ENCODE results near the gene CDHR2. TPM values are rescaled to one million over a fixed set of nuclear protein-coding genes. Genes with fewer than 3 reads are reported as not detected.

Gene CDHR2
- total and polyA plus RNA-seq, 2 of the 13 experiments (the other 11 are each of a cell fraction or from before 2014, with no cell fraction given), result 17.9 to 20.9 TPM

GRCh38 chr5:176595386-176595943 is 46.3 kb downstream of the CDHR2 start:
- no peaks in the 10 kb centered on the region; the same call in 1 of the 2 replicates for H3K9me3 ChIP-seq (ENCODE audit: low read length)
- H3K27ac ChIP-seq (ENCODE audit: extremely low read length, insufficient read depth, low read length), result no peak overlapping the region
- H3K79me2 ChIP-seq (ENCODE audit: insufficient read depth, low read length), result no peaks in the 10 kb centered on the region
- no peak overlapping the region for H3K4me3 ChIP-seq (replicated peaks in 1 of 3; ENCODE audit: insufficient read depth in 1 of 3, low read depth in 2 of 3, low read length in 3 of 3)
- no peaks in the 10 kb centered on the region for H3K4me1 ChIP-seq (ENCODE audit: insufficient read depth, low read length)
- no peak overlapping the region for H2AFZ ChIP-seq (ENCODE audit: low read length)
- no peak for FAIRE-seq
- H3K36me3 ChIP-seq (replicated peaks in 1 of 2; ENCODE audit: control insufficient read depth in 1 of 2, insufficient read depth in 2 of 2, low read length in 2 of 2), result peaks cover 0 to 12% of the 10 kb centered on the region in 2 experiments; a peak in 1 of 5 replicates
- no peaks in the 10 kb centered on the region; a peak in 1 of 5 replicates for H3K27me3 ChIP-seq (ENCODE audit: control insufficient read depth in 1 of 2, insufficient read depth in 2 of 2, low read length in 2 of 2)
- H3K4me2 ChIP-seq (ENCODE audit: low read depth, low read length), result no peak overlapping the region
- intact Hi-C loops (cut with micrococcal nuclease; ENCODE audit: unreplicated experiment), result no loop called here
- H3K9ac ChIP-seq (ENCODE audit: insufficient read depth, low read depth, low read length), result no peak overlapping the region
- WGBS (ENCODE audit: low lambda C conversion rate), result 93% methylated on average over 4 of the region's 11 CpGs
- ChIA-PET POLR2A (no interaction called here), CTCF (ENCODE audit: low intra/inter-chr PET ratio, low total read pairs) (no interaction called here)
- no TSS peak for BruUV-seq (replicated peaks)
- in situ Hi-C loops (cut with HindIII; ENCODE audit: extremely low pct_ligation_motif_present, low pct_unique_long_range_greater_than_20kb), result loop anchor here (25.0 kb wide), 1 partner anchor 858 kb away; no protein-coding TSS in a partner anchor
- TF ChIP-seq ZNF234 (CRISPR knock-in tag; conservative IDR thresholded peaks at IDR 0.05), result no peak
- no peak for TF ChIP-seq ZNF20 (CRISPR knock-in tag; IDR thresholded peaks at IDR 0.05)
- TF ChIP-seq, protein P1, sequence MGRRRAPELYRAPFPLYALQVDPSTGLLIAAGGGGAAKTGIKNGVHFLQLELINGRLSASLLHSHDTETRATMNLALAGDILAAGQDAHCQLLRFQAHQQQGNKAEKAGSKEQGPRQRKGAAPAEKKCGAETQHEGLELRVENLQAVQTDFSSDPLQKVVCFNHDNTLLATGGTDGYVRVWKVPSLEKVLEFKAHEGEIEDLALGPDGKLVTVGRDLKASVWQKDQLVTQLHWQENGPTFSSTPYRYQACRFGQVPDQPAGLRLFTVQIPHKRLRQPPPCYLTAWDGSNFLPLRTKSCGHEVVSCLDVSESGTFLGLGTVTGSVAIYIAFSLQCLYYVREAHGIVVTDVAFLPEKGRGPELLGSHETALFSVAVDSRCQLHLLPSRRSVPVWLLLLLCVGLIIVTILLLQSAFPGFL (CRISPR knock-in tag; IDR thresholded peaks at IDR 0.05), result no peak
- TF ChIP-seq, protein P2, sequence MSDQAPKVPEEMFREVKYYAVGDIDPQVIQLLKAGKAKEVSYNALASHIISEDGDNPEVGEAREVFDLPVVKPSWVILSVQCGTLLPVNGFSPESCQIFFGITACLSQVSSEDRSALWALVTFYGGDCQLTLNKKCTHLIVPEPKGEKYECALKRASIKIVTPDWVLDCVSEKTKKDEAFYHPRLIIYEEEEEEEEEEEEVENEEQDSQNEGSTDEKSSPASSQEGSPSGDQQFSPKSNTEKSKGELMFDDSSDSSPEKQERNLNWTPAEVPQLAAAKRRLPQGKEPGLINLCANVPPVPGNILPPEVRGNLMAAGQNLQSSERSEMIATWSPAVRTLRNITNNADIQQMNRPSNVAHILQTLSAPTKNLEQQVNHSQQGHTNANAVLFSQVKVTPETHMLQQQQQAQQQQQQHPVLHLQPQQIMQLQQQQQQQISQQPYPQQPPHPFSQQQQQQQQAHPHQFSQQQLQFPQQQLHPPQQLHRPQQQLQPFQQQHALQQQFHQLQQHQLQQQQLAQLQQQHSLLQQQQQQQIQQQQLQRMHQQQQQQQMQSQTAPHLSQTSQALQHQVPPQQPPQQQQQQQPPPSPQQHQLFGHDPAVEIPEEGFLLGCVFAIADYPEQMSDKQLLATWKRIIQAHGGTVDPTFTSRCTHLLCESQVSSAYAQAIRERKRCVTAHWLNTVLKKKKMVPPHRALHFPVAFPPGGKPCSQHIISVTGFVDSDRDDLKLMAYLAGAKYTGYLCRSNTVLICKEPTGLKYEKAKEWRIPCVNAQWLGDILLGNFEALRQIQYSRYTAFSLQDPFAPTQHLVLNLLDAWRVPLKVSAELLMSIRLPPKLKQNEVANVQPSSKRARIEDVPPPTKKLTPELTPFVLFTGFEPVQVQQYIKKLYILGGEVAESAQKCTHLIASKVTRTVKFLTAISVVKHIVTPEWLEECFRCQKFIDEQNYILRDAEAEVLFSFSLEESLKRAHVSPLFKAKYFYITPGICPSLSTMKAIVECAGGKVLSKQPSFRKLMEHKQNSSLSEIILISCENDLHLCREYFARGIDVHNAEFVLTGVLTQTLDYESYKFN (CRISPR knock-in tag; conservative IDR thresholded peaks at IDR 0.05), result no peak
- no peak for TF ChIP-seq ZNF569 (CRISPR knock-in tag; IDR thresholded peaks at IDR 0.05; ENCODE audit: borderline replicate concordance)
- TF ChIP-seq JARID2 (CRISPR knock-in tag; IDR thresholded peaks at IDR 0.05; ENCODE audit: insufficient replicate concordance), result no peak
- TF ChIP-seq RFX1 (IDR thresholded peaks at IDR 0.05), result no peak
- no peak for TF ChIP-seq WIZ (CRISPR knock-in tag; IDR thresholded peaks at IDR 0.05)
- no peaks in the 10 kb centered on the region for H4K20me1 ChIP-seq (ENCODE audit: insufficient read depth, low read length)
- no peak for ATAC-seq
- no peak for DNase-seq (ENCODE audit: low spot score)

All from HepG2 (cell line).